ENCODE results near the gene BBS9. TPM values are rescaled to one million over a fixed set of nuclear protein-coding genes. Genes with fewer than 3 reads are reported as not detected.

The BBS9 gene
- total RNA-seq, 1 donor from 2014 or later, result 21.1 TPM

- Mint-ChIP-seq H3K4me1 (ENCODE audit: low read depth, unreplicated experiment) (no peaks in the 10 kb centered on the region), H3K9me3 (ENCODE audit: unreplicated experiment) (peaks cover 4% of the 10 kb centered on the region), H3K4me3 (ENCODE audit: unreplicated experiment) (no peak overlapping the region), H3K27me3 (ENCODE audit: unreplicated experiment) (peaks cover 2% of the 10 kb centered on the region), H3K36me3 (ENCODE audit: unreplicated experiment) (peaks cover 4% of the 10 kb centered on the region), H3K27ac (ENCODE audit: unreplicated experiment) (no peak overlapping the region)
- no peak for DNase-seq
- no peak for TF ChIP-seq CTCF (IDR thresholded peaks at IDR 0.05; ENCODE audit: partially characterized antibody, unreplicated experiment)
Measured at GRCh38 chr7:33179519-33179918, 50.2 kb downstream of the BBS9 start.

GRCh38 chr7:33183504-33183903 is 54.1 kb downstream of the BBS9 start:
- no peaks in the 10 kb centered on the region for H3K4me1 Mint-ChIP-seq (ENCODE audit: low read depth, unreplicated experiment)
- peaks cover 2% of the 10 kb centered on the region for H3K27me3 Mint-ChIP-seq (ENCODE audit: unreplicated experiment)
- H3K27ac Mint-ChIP-seq (ENCODE audit: unreplicated experiment), result no peak overlapping the region
- peaks cover 4% of the 10 kb centered on the region for H3K9me3 Mint-ChIP-seq (ENCODE audit: unreplicated experiment)
- peaks cover 4% of the 10 kb centered on the region for H3K36me3 Mint-ChIP-seq (ENCODE audit: unreplicated experiment)
- H3K4me3 Mint-ChIP-seq (ENCODE audit: unreplicated experiment), result no peak overlapping the region
- TF ChIP-seq CTCF (IDR thresholded peaks at IDR 0.05; ENCODE audit: partially characterized antibody, unreplicated experiment), result no peak
- no peak for DNase-seq

- DNase-seq, result no peak
- Mint-ChIP-seq H3K4me3 (ENCODE audit: unreplicated experiment) (no peak overlapping the region), H3K4me1 (ENCODE audit: low read depth, unreplicated experiment) (no peaks in the 10 kb centered on the region), H3K27ac (ENCODE audit: unreplicated experiment) (no peak overlapping the region), H3K36me3 (ENCODE audit: unreplicated experiment) (peaks cover 4% of the 10 kb centered on the region), H3K27me3 (ENCODE audit: unreplicated experiment) (peaks cover under 1% of the 10 kb centered on the region), H3K9me3 (ENCODE audit: unreplicated experiment) (peaks cover 4% of the 10 kb centered on the region)
- TF ChIP-seq CTCF (IDR thresholded peaks at IDR 0.05; ENCODE audit: partially characterized antibody, unreplicated experiment), result no peak
Measured at GRCh38 chr7:33184828-33185227, 55.5 kb downstream of the BBS9 start.

- Mint-ChIP-seq H3K4me3 (ENCODE audit: unreplicated experiment) (no peak overlapping the region), H3K9me3 (ENCODE audit: unreplicated experiment) (peaks cover 3% of the 10 kb centered on the region), H3K36me3 (ENCODE audit: unreplicated experiment) (no peaks in the 10 kb centered on the region), H3K27ac (ENCODE audit: unreplicated experiment) (no peak overlapping the region), H3K4me1 (ENCODE audit: low read depth, unreplicated experiment) (no peaks in the 10 kb centered on the region), H3K27me3 (ENCODE audit: unreplicated experiment) (no peaks in the 10 kb centered on the region)
- DNase-seq, result no peak
- TF ChIP-seq CTCF (IDR thresholded peaks at IDR 0.05; ENCODE audit: partially characterized antibody, unreplicated experiment), result peak; percentile 48
Measured at GRCh38 chr7:33185786-33186185, 56.4 kb downstream of the BBS9 start.

GRCh38 chr7:33186192-33186591 is 56.8 kb downstream of the BBS9 start:
- Mint-ChIP-seq H3K27ac (ENCODE audit: unreplicated experiment) (no peak overlapping the region), H3K27me3 (ENCODE audit: unreplicated experiment) (no peaks in the 10 kb centered on the region), H3K4me1 (ENCODE audit: low read depth, unreplicated experiment) (no peaks in the 10 kb centered on the region), H3K36me3 (ENCODE audit: unreplicated experiment) (no peaks in the 10 kb centered on the region), H3K9me3 (ENCODE audit: unreplicated experiment) (no peaks in the 10 kb centered on the region), H3K4me3 (ENCODE audit: unreplicated experiment) (no peak overlapping the region)
- no peak for TF ChIP-seq CTCF (IDR thresholded peaks at IDR 0.05; ENCODE audit: partially characterized antibody, unreplicated experiment)
- DNase-seq, result no peak

Data from glutamatergic neuron (in vitro differentiated cells).